LNCAP (cell line): ENCODE data around the gene DUOXA2.

Experiments used
- TF ChIP-seq, protein P1 (sequence below): fragments of 450-650 bp; IDR thresholded peaks from 2 replicates; pipeline ENCODE4 v1.5.1; 2017; ENCODE audit warnings: mild to moderate bottlenecking

Gene DUOXA2

GRCh38 chr15:45116006-45116481 lies 1.9 kb downstream of the DUOXA2 start:
- TF ChIP-seq, protein P1, sequence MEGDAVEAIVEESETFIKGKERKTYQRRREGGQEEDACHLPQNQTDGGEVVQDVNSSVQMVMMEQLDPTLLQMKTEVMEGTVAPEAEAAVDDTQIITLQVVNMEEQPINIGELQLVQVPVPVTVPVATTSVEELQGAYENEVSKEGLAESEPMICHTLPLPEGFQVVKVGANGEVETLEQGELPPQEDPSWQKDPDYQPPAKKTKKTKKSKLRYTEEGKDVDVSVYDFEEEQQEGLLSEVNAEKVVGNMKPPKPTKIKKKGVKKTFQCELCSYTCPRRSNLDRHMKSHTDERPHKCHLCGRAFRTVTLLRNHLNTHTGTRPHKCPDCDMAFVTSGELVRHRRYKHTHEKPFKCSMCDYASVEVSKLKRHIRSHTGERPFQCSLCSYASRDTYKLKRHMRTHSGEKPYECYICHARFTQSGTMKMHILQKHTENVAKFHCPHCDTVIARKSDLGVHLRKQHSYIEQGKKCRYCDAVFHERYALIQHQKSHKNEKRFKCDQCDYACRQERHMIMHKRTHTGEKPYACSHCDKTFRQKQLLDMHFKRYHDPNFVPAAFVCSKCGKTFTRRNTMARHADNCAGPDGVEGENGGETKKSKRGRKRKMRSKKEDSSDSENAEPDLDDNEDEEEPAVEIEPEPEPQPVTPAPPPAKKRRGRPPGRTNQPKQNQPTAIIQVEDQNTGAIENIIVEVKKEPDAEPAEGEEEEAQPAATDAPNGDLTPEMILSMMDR: no peak

- TF ChIP-seq, protein P1: no peak
These were observed 2.6 kb downstream of the DUOXA2 start for GRCh38 chr15:45116482-45117307.

DNA sequence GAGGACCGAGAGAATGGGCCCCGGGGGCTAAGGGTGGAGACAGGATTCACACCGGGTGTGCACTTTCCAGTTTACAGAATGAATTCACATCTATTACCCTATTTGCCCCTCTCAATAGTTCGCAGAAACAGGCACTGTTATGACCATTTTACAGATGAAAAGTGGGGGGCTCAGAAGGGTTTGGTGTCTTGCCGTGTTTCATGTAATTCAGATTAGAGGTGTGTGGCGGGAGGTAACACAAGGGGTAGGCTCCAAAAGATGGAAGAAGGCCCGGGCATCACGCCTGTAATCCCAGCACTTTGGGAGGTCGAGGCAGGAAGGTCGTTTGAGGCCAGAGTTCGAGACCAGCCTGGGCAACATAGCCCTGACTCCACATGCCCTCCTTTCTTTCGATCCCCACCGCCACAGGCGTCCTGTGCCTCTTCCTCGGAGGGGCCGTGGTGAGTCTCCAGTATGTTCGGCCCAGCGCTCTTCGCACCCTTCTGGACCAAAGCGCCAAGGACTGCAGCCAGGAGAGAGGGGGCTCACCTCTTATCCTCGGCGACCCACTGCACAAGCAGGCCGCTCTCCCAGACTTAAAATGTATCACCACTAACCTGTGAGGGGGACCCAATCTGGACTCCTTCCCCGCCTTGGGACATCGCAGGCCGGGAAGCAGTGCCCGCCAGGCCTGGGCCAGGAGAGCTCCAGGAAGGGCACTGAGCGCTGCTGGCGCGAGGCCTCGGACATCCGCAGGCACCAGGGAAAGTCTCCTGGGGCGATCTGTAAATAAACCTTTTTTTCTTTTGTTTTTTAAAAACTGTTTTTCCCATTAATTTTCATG lies 3.4 kb downstream of the DUOXA2 start:
- TF ChIP-seq, protein P1: no peak

GRCh38 chr15:45118131-45118588 lies 4.0 kb downstream of the DUOXA2 start:
- TF ChIP-seq, protein P1: peak; percentile 100

DNA sequence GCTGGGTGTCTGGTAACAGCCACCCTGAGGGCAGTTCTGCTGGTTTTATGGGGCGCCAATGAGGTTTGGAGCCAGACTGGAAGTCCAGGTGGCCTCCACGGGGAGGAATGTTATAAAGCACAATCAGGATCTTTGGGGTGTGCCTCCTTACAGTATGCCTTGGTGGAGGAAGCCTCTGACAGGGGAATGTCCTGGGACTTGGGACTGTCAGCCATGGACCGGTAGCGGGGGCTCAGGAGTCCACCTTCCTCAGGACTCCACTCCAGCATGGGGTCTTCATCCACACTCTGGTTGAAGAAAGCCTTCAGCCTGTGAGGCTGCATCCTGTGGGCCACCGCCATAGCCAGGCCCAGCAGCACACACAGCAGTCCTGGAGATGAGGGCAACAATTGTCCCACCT lies 4.9 kb downstream of the DUOXA2 start:
- TF ChIP-seq, protein P1: no peak

DNA sequence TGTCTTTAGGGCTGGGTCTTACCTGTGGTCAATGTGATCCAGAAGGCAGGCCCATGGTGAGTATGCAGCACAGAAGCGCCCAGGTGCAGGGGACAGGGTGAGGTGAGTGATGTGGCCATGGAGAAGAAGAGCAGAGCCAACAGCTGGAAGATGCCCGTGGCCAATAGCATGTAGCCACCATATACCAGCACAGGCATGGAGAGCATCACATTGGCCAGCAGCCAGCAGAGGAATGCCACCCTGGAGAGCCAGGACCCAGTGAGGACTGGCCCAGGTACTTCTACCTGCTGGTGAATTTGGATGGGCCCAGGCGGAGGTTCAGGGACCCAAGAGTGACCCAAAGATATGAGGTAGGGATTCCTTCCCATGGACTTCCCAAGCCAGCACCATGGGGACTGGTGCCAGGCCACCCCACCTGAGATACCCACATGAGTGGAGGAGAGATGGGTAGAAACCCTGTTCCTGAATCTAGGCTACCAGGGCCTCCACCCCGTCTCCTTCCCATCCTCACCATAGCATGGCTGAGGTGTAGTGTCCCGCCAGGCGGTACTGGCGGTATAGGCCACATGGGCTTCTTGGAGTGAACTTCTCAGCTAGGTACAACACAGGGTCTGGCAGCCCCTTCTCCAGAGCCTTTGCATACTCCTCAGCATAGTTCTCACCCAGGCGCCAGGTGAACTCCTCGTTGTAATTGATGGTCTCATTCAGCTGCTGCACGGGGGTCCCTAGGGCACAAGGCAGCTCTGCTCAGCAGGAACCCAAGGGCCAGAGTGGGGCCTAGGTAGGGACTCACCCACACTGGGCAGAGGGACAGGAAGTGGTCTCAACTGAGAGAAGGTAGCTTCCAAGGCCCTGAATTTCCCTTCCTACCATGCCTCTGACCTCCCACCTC lies 6.2 kb downstream of the DUOXA2 start:
- TF ChIP-seq, protein P1: no peak

- TF ChIP-seq, protein P1: no peak
These were observed 6.9 kb downstream of the DUOXA2 start for GRCh38 chr15:45121020-45121419.
